NCI-H128 (cell line): ENCODE measurements around the gene SEC22C.
"Not testable (repeated sequence)": the region's sequence is repeated elsewhere in the genome, so short reads cannot be mapped to it uniquely, and the experiment has no call there.

Experiments used
- DNase-seq: peaks from one replicate; lab custom pipeline; 2025; ENCODE audit not compliant: unreplicated experiment; lab: John Stamatoyannopoulos, UW

Gene SEC22C

GRCh38 chr3:42582474-42583070, 805 bp upstream of the SEC22C start:
- no peak for DNase-seq

- no peak for DNase-seq
Measured at GRCh38 chr3:42581400-42581708, 413 bp downstream of the SEC22C start.

- not testable (repeated sequence) for DNase-seq
Measured at GRCh38 chr3:42579346-42579745, 2.4 kb downstream of the SEC22C start.

- DNase-seq: no peak
Measured at GRCh38 chr3:42578054-42578453, 3.7 kb downstream of the SEC22C start.

- DNase-seq: no peak
Measured at GRCh38 chr3:42575137-42575741, 6.5 kb downstream of the SEC22C start.

GRCh38 chr3:42572278-42572677, 9.5 kb downstream of the SEC22C start:
- no peak for DNase-seq

- no peak for DNase-seq
Measured at GRCh38 chr3:42569593-42570142, 12.1 kb downstream of the SEC22C start.

GRCh38 chr3:42562047-42562907, 19.5 kb downstream of the SEC22C start:
- DNase-seq: no peak

- no peak for DNase-seq
Measured at GRCh38 chr3:42557854-42558253, 23.9 kb downstream of the SEC22C start.

GRCh38 chr3:42556817-42557216, 24.9 kb downstream of the SEC22C start:
- not testable (repeated sequence) for DNase-seq

GRCh38 chr3:42556089-42556632, 25.6 kb downstream of the SEC22C start:
- DNase-seq: no peak

GRCh38 chr3:42552830-42553229, 28.9 kb downstream of the SEC22C start:
- DNase-seq: no peak

GRCh38 chr3:42550250-42550649, 31.5 kb downstream of the SEC22C start:
- no peak for DNase-seq

GRCh38 chr3:42549131-42549530, 32.6 kb downstream of the SEC22C start:
- no peak for DNase-seq

- DNase-seq: peak; percentile 5
Measured at GRCh38 chr3:42547401-42547945, 34.3 kb downstream of the SEC22C start.

GRCh38 chr3:42546691-42547213, 35.0 kb downstream of the SEC22C start:
- no peak for DNase-seq

- no peak for DNase-seq
Measured at GRCh38 chr3:42545284-42545900, 36.4 kb downstream of the SEC22C start.

- DNase-seq: peak; percentile 25
Measured at GRCh38 chr3:42544492-42545283, 37.1 kb downstream of the SEC22C start.

GRCh38 chr3:42541079-42541478, 40.7 kb downstream of the SEC22C start:
- no peak for DNase-seq
